ENCODE results near the gene TGFBR3L.
A peak's percentile ranks its signal among the peaks of the same experiment; 100 is the strongest.

The TGFBR3L gene

GRCh38 chr19:7904074-7905020 is 10.3 kb upstream of the TGFBR3L start:
- DNase-seq = peak; percentile 81

- no peak for DNase-seq
These were observed 9.4 kb upstream of the TGFBR3L start for GRCh38 chr19:7905268-7905667.

- DNase-seq = no peak
These were observed 8.8 kb upstream of the TGFBR3L start for GRCh38 chr19:7905859-7906258.

GRCh38 chr19:7907122-7907521 is 7.5 kb upstream of the TGFBR3L start:
- DNase-seq = no peak

GRCh38 chr19:7907544-7907943 is 7.1 kb upstream of the TGFBR3L start:
- no peak for DNase-seq

- DNase-seq = no peak
These were observed 6.4 kb upstream of the TGFBR3L start for GRCh38 chr19:7908078-7908699.

GRCh38 chr19:7908742-7909461 is 5.7 kb upstream of the TGFBR3L start:
- DNase-seq = no peak

- no peak for DNase-seq
These were observed 5.1 kb upstream of the TGFBR3L start for GRCh38 chr19:7909471-7910067.

- DNase-seq = no peak
These were observed 4.1 kb upstream of the TGFBR3L start for GRCh38 chr19:7910321-7911161.

GRCh38 chr19:7911508-7912143 is 3.0 kb upstream of the TGFBR3L start:
- DNase-seq = no peak

GRCh38 chr19:7912144-7912696 is 2.4 kb upstream of the TGFBR3L start:
- DNase-seq = no peak

- no peak for DNase-seq
These were observed 1.7 kb upstream of the TGFBR3L start for GRCh38 chr19:7912697-7913564.

- no peak for DNase-seq
These were observed 978 bp upstream of the TGFBR3L start for GRCh38 chr19:7913652-7914051.

GRCh38 chr19:7914099-7914498 is 531 bp upstream of the TGFBR3L start:
- no peak for DNase-seq

GRCh38 chr19:7915250-7916102 is 846 bp downstream of the TGFBR3L start:
- DNase-seq = no peak

GRCh38 chr19:7916103-7916954 is 1.7 kb downstream of the TGFBR3L start:
- DNase-seq = peak; percentile 57

- DNase-seq = no peak
These were observed 2.3 kb downstream of the TGFBR3L start for GRCh38 chr19:7916955-7917266.

- peak; percentile 46 for DNase-seq
These were observed 2.8 kb downstream of the TGFBR3L start for GRCh38 chr19:7917267-7918061.
